GM23338 (cell line): ENCODE measurements around the gene ANKRD55. TPM values are rescaled to one million over a fixed set of nuclear protein-coding genes. Genes with fewer than 3 reads are reported as not detected.

Source experiments
- ATAC-seq: fragments of 200-7000 bp; cut with Tn5 transposase; 3 replicates; pipeline ENCODE4 v1.9.1; 2020
- DNase-seq: peaks from one replicate; pipeline ENCODE4 v3.0.0-alpha.2; 2015; ENCODE audit warnings: low spot score
- H2AFZ ChIP-seq: fragments of 200-600 bp; sonication (generic); 2 replicates; pipeline ENCODE4 v1.8.0; 2016; ENCODE audit warnings: antibody characterized with exemption, mild to moderate bottlenecking, moderate library complexity
- H3F3A ChIP-seq: fragments of 200-600 bp; sonication (generic); replicated peaks from 2 replicates; pipeline ENCODE4 v1.8.0; 2017; ENCODE audit warnings: antibody characterized with exemption, mixed run types, low read depth
- H3K27ac ChIP-seq: fragments of 200-600 bp; sonication (generic); 2 replicates; pipeline ENCODE4 v1.6.1; 2016; ENCODE audit warnings: low read depth
- H3K27me3 ChIP-seq: fragments of 200-600 bp; sonication (generic); 2 replicates; pipeline ENCODE4 v1.8.0; 2016; ENCODE audit warnings: mild to moderate bottlenecking, mixed run types, moderate library complexity; ENCODE audit not compliant: insufficient read depth
- H3K36me3 ChIP-seq: fragments of 200-600 bp; sonication (generic); 2 replicates; pipeline ENCODE4 v1.8.0; 2016; ENCODE audit warnings: mild to moderate bottlenecking; ENCODE audit not compliant: insufficient read depth
- H3K4me1 ChIP-seq: fragments of 200-600 bp; sonication (generic); 2 replicates; pipeline ENCODE4 v1.8.0; 2016; ENCODE audit warnings: mild to moderate bottlenecking, moderate library complexity; ENCODE audit not compliant: insufficient read depth
- H3K4me2 ChIP-seq: fragments of 200-600 bp; sonication (generic); 2 replicates; pipeline ENCODE4 v1.7.1; 2017; ENCODE audit warnings: mixed run types
- H3K4me3 ChIP-seq: fragments of 200-600 bp; sonication (generic); 2 replicates; pipeline ENCODE4 v1.6.1; 2016; ENCODE audit warnings: mixed run types
- H3K79me2 ChIP-seq: fragments of 200-600 bp; sonication (generic); replicated peaks from 2 replicates; pipeline ENCODE4 v1.8.0; 2017; ENCODE audit warnings: mild to moderate bottlenecking; ENCODE audit not compliant: insufficient read depth
- H3K9me2 ChIP-seq: fragments of 200-600 bp; sonication (generic); 2 replicates; pipeline ENCODE4 v1.8.0; 2017; ENCODE audit not compliant: insufficient read depth
- H4K20me1 ChIP-seq: fragments of 200-600 bp; sonication (generic); replicated peaks from 2 replicates; pipeline ENCODE4 v1.8.0; 2017; ENCODE audit warnings: mild to moderate bottlenecking; ENCODE audit not compliant: insufficient read depth
- H3K27ac Mint-ChIP-seq: 2 replicates; pipeline ENCODE4 v1.8.0; 2020; ENCODE audit warnings: inconsistent platforms, mild to moderate bottlenecking, moderate library complexity, mixed read lengths
- H3K27me3 Mint-ChIP-seq: 3 replicates; pipeline ENCODE4 v1.8.0; 2022; ENCODE audit warnings: low read depth, mild to moderate bottlenecking, moderate library complexity, mixed read lengths, inconsistent platforms; ENCODE audit not compliant: insufficient read depth, poor library complexity
- H3K36me3 Mint-ChIP-seq: 3 replicates; pipeline ENCODE4 v1.8.0; 2021; ENCODE audit warnings: low read depth, mild to moderate bottlenecking, inconsistent platforms, moderate library complexity, mixed read lengths
- H3K4me1 Mint-ChIP-seq: 3 replicates; pipeline ENCODE4 v1.8.0; 2020; ENCODE audit warnings: mild to moderate bottlenecking, inconsistent platforms, mixed read lengths
- H3K4me3 Mint-ChIP-seq: 3 replicates; pipeline ENCODE4 v1.8.0; 2021; ENCODE audit warnings: moderate library complexity, mild to moderate bottlenecking, inconsistent platforms, mixed read lengths
- H3K9me3 Mint-ChIP-seq: 3 replicates; pipeline ENCODE4 v1.8.0; 2020; ENCODE audit warnings: moderate library complexity, mild to moderate bottlenecking, inconsistent platforms, mixed read lengths
- CREB1 ChIP-seq: fragments of 250-450 bp; sonication (Bioruptor Pico); IDR thresholded peaks from 2 replicates; pipeline ENCODE4 v1.5.0; 2020; ENCODE audit warnings: low read depth, mild to moderate bottlenecking, moderate library complexity
- EZH2 ChIP-seq: fragments of 200-600 bp; sonication (generic); IDR thresholded peaks from one replicate; pipeline ENCODE4 v1.8.0; 2017; ENCODE audit warnings: antibody characterized with exemption, mild to moderate bottlenecking, low read depth; ENCODE audit not compliant: unreplicated experiment
- EZH2phosphoT487 ChIP-seq: fragments of 200-600 bp; sonication (generic); IDR thresholded peaks from one replicate; pipeline ENCODE4 v1.8.1; 2018; ENCODE audit warnings: antibody characterized with exemption; ENCODE audit not compliant: unreplicated experiment
- NANOG ChIP-seq: IDR thresholded peaks from 2 replicates; pipeline ENCODE4 v1.6.1; 2016; ENCODE audit warnings: antibody characterized with exemption, borderline replicate concordance
- POLR2AphosphoS5 ChIP-seq: IDR thresholded peaks from 2 replicates; pipeline ENCODE4 v1.6.1; 2016; ENCODE audit warnings: antibody characterized with exemption, low read depth
- STAT1 ChIP-seq: IDR thresholded peaks from one replicate; pipeline ENCODE4 v1.6.1; 2016; ENCODE audit warnings: antibody characterized with exemption; ENCODE audit not compliant: unreplicated experiment
- polyA plus RNA-seq: library from polyadenylated mRNA; unstranded; fragments of >200 nt; fragmentation: Nextera tagmentation; extraction: Ambion mirVana; gene quantifications from 2 replicates; pipeline ENCODE4 v1.2.1, GENCODE V29; 2016
- total RNA-seq: library from RNA; depleted of rRNA; stranded (reverse); fragments of >200 nt; shearing (Covaris generic); gene quantifications from 2 replicates; pipeline ENCODE4 v1.2.3, GENCODE V29; 2014
- TF ChIP-seq, protein P1 (sequence below), 2 experiments: fragments of 200-600 bp in 1 of 2; sonication (generic) in 1 of 2; conservative IDR thresholded peaks; 2 replicates each; pipeline versions ENCODE4 v1.5.1 to v1.6.1; 2016 to 2017; ENCODE audit warnings: antibody characterized with exemption in 2 of 2, low read depth in 2 of 2, mild to moderate bottlenecking in 2 of 2, moderate library complexity in 1 of 2
- TF ChIP-seq, protein P2 (sequence below): IDR thresholded peaks from 2 replicates; pipeline ENCODE4 v1.6.1; 2016; ENCODE audit warnings: antibody characterized with exemption
- TF ChIP-seq, protein P3 (sequence below): fragments of 250-450 bp; sonication (Bioruptor Pico); IDR thresholded peaks from 2 replicates; pipeline ENCODE4 v1.5.0; 2020; ENCODE audit warnings: mild to moderate bottlenecking, moderate library complexity
- TF ChIP-seq, protein P4 (sequence below): IDR thresholded peaks from one replicate; pipeline ENCODE4 v1.6.1; 2018; ENCODE audit warnings: antibody characterized with exemption; ENCODE audit not compliant: unreplicated experiment

Gene ANKRD55
- total and polyA plus RNA-seq, 2 experiments from 2014 or later, result not detected

DNA sequence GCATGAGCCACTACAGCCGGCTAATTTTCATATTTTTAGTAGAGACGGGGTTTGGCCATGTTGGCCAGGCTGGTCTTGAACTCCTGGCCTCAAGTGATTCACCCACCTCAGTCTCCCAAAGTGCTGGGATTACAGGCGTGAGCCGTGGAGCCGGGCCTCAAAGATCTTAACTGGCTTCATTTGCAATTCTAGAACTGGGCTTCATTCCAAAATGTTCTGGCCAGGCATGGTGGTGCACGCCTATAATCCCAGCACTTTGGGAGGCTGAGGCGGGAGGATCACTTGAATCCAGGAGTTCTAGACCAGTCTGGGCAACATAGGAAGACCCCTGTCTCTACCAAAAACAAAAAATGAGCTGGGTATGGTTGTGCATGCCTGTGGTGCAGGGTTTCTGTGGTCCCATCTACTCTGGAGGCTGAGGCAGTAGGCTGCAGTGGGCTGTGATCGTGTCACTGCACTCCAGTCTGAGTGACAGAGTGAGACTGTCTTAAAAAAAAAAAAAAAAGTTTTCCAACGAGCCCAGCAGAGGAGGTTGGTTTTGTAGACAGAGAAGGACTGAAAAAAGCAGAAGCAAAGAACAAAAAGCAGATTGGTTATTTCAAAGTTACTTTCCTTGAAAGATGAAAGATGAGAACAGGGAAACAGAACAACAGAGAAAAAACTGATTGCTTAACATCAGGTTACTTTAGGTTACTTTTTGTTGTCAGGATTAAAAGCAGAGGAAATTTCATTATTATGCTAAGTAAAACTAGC, 78.2 kb downstream of the ANKRD55 start:
- Histone ChIP-seq H3K4me2 (0 out of 2 replicates have a peak overlapping the region, but pooled peaks have one; percentile 4), H3K27me3 (0 out of 2 replicates have a peak, but pooled peaks cover 7% of the 10 kb centered on the region), H3K4me3 (no peak overlapping the region), H3K36me3 (no peaks in the 10 kb centered on the region), H3K27ac (no peak overlapping the region; the same call in 1 of the 2 replicates), H4K20me1 (no peaks in the 10 kb centered on the region), H3F3A (no peaks in the 10 kb centered on the region), H3K4me1 (peaks cover 26% of the 10 kb centered on the region), H3K9me2 (peaks cover 3% of the 10 kb centered on the region; the same call in 1 of the 2 replicates), H3K79me2 (no peaks in the 10 kb centered on the region), H2AFZ (peak overlapping the region; percentile 61; the same call in 1 of the 2 replicates)
- DNase-seq (no peak), ATAC-seq (no peak)
- no peak for TF ChIP-seq NANOG
- TF ChIP-seq, protein P1, sequence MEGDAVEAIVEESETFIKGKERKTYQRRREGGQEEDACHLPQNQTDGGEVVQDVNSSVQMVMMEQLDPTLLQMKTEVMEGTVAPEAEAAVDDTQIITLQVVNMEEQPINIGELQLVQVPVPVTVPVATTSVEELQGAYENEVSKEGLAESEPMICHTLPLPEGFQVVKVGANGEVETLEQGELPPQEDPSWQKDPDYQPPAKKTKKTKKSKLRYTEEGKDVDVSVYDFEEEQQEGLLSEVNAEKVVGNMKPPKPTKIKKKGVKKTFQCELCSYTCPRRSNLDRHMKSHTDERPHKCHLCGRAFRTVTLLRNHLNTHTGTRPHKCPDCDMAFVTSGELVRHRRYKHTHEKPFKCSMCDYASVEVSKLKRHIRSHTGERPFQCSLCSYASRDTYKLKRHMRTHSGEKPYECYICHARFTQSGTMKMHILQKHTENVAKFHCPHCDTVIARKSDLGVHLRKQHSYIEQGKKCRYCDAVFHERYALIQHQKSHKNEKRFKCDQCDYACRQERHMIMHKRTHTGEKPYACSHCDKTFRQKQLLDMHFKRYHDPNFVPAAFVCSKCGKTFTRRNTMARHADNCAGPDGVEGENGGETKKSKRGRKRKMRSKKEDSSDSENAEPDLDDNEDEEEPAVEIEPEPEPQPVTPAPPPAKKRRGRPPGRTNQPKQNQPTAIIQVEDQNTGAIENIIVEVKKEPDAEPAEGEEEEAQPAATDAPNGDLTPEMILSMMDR (conservative IDR thresholded peaks at IDR 0.05; ENCODE audit: low read depth in 2 of 2), result no peak
- TF ChIP-seq POLR2AphosphoS5, result no peak
- no peak for TF ChIP-seq EZH2phosphoT487
- TF ChIP-seq EZH2, result no peak
- TF ChIP-seq, protein P2, sequence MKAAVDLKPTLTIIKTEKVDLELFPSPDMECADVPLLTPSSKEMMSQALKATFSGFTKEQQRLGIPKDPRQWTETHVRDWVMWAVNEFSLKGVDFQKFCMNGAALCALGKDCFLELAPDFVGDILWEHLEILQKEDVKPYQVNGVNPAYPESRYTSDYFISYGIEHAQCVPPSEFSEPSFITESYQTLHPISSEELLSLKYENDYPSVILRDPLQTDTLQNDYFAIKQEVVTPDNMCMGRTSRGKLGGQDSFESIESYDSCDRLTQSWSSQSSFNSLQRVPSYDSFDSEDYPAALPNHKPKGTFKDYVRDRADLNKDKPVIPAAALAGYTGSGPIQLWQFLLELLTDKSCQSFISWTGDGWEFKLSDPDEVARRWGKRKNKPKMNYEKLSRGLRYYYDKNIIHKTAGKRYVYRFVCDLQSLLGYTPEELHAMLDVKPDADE, result no peak
- TF ChIP-seq STAT1, result no peak
- TF ChIP-seq, protein P3, sequence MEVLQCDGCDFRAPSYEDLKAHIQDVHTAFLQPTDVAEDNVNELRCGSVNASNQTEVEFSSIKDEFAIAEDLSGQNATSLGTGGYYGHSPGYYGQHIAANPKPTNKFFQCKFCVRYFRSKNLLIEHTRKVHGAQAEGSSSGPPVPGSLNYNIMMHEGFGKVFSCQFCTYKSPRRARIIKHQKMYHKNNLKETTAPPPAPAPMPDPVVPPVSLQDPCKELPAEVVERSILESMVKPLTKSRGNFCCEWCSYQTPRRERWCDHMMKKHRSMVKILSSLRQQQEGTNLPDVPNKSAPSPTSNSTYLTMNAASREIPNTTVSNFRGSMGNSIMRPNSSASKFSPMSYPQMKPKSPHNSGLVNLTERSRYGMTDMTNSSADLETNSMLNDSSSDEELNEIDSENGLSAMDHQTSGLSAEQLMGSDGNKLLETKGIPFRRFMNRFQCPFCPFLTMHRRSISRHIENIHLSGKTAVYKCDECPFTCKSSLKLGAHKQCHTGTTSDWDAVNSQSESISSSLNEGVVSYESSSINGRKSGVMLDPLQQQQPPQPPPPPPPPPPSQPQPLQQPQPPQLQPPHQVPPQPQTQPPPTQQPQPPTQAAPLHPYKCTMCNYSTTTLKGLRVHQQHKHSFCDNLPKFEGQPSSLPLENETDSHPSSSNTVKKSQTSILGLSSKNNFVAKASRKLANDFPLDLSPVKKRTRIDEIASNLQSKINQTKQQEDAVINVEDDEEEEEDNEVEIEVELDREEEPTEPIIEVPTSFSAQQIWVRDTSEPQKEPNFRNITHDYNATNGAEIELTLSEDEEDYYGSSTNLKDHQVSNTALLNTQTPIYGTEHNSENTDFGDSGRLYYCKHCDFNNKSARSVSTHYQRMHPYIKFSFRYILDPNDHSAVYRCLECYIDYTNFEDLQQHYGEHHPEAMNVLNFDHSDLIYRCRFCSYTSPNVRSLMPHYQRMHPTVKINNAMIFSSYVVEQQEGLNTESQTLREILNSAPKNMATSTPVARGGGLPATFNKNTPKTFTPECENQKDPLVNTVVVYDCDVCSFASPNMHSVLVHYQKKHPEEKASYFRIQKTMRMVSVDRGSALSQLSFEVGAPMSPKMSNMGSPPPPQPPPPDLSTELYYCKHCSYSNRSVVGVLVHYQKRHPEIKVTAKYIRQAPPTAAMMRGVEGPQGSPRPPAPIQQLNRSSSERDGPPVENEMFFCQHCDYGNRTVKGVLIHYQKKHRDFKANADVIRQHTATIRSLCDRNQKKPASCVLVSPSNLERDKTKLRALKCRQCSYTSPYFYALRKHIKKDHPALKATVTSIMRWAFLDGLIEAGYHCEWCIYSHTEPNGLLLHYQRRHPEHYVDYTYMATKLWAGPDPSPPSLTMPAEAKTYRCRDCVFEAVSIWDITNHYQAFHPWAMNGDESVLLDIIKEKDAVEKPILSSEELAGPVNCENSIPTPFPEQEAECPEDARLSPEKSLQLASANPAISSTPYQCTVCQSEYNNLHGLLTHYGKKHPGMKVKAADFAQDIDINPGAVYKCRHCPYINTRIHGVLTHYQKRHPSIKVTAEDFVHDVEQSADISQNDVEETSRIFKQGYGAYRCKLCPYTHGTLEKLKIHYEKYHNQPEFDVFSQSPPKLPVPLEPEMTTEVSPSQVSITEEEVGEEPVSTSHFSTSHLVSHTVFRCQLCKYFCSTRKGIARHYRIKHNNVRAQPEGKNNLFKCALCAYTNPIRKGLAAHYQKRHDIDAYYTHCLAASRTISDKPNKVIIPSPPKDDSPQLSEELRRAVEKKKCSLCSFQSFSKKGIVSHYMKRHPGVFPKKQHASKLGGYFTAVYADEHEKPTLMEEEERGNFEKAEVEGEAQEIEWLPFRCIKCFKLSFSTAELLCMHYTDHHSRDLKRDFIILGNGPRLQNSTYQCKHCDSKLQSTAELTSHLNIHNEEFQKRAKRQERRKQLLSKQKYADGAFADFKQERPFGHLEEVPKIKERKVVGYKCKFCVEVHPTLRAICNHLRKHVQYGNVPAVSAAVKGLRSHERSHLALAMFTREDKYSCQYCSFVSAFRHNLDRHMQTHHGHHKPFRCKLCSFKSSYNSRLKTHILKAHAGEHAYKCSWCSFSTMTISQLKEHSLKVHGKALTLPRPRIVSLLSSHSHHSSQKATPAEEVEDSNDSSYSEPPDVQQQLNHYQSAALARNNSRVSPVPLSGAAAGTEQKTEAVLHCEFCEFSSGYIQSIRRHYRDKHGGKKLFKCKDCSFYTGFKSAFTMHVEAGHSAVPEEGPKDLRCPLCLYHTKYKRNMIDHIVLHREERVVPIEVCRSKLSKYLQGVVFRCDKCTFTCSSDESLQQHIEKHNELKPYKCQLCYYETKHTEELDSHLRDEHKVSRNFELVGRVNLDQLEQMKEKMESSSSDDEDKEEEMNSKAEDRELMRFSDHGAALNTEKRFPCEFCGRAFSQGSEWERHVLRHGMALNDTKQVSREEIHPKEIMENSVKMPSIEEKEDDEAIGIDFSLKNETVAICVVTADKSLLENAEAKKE (CRISPR knock-in tag), result no peak
- TF ChIP-seq, protein P4, sequence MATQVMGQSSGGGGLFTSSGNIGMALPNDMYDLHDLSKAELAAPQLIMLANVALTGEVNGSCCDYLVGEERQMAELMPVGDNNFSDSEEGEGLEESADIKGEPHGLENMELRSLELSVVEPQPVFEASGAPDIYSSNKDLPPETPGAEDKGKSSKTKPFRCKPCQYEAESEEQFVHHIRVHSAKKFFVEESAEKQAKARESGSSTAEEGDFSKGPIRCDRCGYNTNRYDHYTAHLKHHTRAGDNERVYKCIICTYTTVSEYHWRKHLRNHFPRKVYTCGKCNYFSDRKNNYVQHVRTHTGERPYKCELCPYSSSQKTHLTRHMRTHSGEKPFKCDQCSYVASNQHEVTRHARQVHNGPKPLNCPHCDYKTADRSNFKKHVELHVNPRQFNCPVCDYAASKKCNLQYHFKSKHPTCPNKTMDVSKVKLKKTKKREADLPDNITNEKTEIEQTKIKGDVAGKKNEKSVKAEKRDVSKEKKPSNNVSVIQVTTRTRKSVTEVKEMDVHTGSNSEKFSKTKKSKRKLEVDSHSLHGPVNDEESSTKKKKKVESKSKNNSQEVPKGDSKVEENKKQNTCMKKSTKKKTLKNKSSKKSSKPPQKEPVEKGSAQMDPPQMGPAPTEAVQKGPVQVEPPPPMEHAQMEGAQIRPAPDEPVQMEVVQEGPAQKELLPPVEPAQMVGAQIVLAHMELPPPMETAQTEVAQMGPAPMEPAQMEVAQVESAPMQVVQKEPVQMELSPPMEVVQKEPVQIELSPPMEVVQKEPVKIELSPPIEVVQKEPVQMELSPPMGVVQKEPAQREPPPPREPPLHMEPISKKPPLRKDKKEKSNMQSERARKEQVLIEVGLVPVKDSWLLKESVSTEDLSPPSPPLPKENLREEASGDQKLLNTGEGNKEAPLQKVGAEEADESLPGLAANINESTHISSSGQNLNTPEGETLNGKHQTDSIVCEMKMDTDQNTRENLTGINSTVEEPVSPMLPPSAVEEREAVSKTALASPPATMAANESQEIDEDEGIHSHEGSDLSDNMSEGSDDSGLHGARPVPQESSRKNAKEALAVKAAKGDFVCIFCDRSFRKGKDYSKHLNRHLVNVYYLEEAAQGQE, result no peak
- TF ChIP-seq CREB1, result no peak
- no peak overlapping the region for H3K27ac Mint-ChIP-seq
- peaks cover 3% of the 10 kb centered on the region for H3K27me3 Mint-ChIP-seq
- H3K4me1 Mint-ChIP-seq, result peaks cover 26% of the 10 kb centered on the region
- H3K9me3 Mint-ChIP-seq, result no peaks in the 10 kb centered on the region
- no peak overlapping the region for H3K4me3 Mint-ChIP-seq
- H3K36me3 Mint-ChIP-seq, result no peaks in the 10 kb centered on the region
